ENCODE measurements around the gene OR13H1.

The OR13H1 gene

DNA sequence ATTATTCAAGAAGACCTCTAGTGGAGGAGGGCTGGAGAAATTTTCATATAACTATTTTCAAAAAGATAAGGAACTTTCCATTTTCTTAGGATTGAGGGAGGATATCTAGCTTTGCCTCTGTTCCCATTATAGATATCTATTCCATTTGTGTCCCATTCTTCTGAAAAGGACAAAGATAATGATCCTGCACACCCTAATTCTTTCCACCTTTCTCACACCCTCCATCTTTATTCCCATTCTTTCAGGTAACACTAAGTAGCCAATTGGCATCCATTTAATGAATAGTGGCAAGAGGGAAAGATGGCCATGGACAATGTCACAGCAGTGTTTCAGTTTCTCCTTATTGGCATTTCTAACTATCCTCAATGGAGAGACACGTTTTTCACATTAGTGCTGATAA is at the start of gene OR13H1:
TSS of gene OR13H1 (plus strand) at position 301 of the 400 bp plus-strand sequence. CDS start at position 301, 0 bp downstream.
- TF ChIP-seq GATA2 (IDR thresholded peaks at IDR 0.05; ENCODE audit: low read depth, low read length) (no peak), GATA3 (IDR thresholded peaks at IDR 0.05; ENCODE audit: low read depth, low read length) (no peak)

DNA sequence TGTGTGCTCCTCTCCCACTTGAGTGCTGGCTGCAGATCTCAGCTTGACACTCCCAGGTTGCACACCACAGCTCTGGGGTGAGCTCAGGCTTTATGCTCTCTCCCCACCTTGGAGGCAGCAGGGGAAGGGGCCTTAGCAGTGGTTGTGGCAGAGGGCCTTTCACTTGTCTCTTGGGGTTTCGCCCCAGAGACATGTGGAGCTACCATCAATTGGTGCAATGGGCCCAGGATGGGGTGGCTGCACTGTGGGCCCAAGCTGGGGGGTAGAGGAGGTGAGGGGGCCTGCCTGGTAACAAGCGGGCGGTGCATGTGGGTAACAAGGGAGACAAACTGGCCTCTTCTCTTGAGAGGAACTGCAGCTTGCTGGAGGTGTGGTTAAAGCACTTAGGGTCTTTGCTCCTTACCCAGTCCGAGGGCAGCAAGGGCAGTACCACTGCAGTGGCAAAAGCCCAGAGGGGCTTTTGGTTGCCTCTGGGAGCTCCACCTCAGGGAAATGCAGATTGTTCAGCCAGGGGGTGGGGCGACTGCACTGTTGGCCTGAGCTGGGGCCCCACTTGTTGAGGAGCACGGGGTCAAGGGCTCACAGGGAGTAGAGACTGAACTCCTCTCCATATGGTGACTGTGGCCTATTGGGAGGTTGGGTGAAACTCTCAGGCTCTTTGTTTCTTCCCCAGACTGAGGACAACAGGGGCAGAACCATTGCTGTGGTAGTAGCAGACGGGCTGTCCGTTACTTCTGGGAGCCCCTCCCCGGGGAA is 30.5 kb upstream of the OR13H1 start:
- TF ChIP-seq GATA3 (IDR thresholded peaks at IDR 0.05; ENCODE audit: low read depth, low read length) (no peak), GATA2 (IDR thresholded peaks at IDR 0.05; ENCODE audit: low read depth, low read length) (no peak)

DNA sequence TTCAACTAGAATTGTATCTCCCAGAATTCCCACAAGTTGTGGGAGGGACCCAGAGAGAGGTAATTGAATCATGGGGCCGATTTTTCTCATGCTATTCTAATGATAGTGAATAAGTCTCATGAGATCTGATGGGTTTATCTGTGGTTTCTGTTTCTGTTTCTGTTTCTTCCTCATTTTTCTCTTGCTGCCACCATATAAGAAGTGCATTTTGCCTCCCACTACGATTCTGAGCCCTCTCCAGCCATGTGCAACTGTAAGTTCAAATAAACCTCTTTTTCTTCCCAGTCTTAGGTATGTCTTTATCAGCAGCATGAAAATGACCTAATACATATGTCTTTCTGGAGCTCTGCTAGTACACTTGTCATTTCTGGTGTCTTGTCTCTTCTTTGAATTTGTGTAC is 22.1 kb upstream of the OR13H1 start:
- TF ChIP-seq GATA2 (IDR thresholded peaks at IDR 0.05; ENCODE audit: low read depth, low read length) (no peak), GATA3 (IDR thresholded peaks at IDR 0.05; ENCODE audit: low read depth, low read length) (no peak)

DNA sequence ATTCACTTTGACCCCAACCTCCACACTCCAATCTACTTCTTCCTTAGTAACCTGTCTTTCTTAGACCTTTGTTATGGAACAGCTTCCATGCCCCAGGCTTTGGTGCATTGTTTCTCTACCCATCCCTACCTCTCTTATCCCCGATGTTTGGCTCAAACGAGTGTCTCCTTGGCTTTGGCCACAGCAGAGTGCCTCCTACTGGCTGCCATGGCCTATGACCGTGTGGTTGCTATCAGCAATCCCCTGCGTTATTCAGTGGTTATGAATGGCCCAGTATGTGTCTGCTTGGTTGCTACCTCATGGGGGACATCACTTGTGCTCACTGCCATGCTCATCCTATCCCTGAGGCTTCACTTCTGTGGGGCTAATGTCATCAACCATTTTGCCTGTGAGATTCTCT is 344 bp downstream of the OR13H1 start:
- TF ChIP-seq GATA2 (IDR thresholded peaks at IDR 0.05; ENCODE audit: low read depth, low read length) (no peak), GATA3 (IDR thresholded peaks at IDR 0.05; ENCODE audit: low read depth, low read length) (no peak)

GRCh38 chrX:131549011-131549410 is 5.1 kb downstream of the OR13H1 start:
- no peak for TF ChIP-seq GATA2 (IDR thresholded peaks at IDR 0.05; ENCODE audit: low read depth, low read length)
- TF ChIP-seq GATA3 (IDR thresholded peaks at IDR 0.05; ENCODE audit: low read depth, low read length) = no peak

- TF ChIP-seq GATA3 (IDR thresholded peaks at IDR 0.05; ENCODE audit: low read depth, low read length) = no peak
- TF ChIP-seq GATA2 (IDR thresholded peaks at IDR 0.05; ENCODE audit: low read depth, low read length) = no peak
Observed at GRCh38 chrX:131558562-131558961, 14.7 kb downstream of the OR13H1 start.

DNA sequence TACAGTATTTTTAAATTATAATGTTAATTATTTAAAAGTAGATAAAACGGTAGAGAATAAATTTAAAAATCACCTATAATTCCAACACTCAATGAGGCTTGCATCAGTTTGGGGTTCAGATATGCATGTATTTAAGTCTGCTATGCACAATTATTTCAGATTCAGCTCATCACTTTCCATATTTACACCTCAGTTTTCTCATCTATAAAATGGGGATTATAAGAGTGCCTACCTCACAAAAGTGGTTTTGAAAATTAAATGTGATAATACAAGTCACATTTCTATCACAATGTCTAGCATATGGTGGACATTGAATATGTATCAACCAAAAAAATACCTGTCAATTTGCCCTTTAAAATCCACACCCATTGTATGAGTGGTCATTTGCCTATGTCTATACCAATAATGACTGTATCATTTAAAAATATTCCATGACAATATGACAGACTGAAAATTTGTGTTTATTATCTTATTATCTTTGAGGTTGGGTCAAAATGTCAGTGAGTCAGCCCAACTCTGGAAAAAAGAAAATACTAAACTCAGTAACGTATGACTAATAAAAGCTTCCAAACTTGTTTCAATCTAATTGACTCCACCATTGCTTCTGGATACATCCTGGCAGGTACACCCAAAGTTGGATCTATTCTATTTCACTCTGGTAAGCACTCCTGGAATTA is 20.8 kb downstream of the OR13H1 start:
- TF ChIP-seq GATA2 (IDR thresholded peaks at IDR 0.05; ENCODE audit: low read depth, low read length) (no peak), GATA3 (IDR thresholded peaks at IDR 0.05; ENCODE audit: low read depth, low read length) (no peak)

- TF ChIP-seq GATA2 (IDR thresholded peaks at IDR 0.05; ENCODE audit: low read depth, low read length) (no peak), GATA3 (IDR thresholded peaks at IDR 0.05; ENCODE audit: low read depth, low read length) (no peak)
Observed at GRCh38 chrX:131565909-131566308, 22.0 kb downstream of the OR13H1 start.

- TF ChIP-seq GATA2 (IDR thresholded peaks at IDR 0.05; ENCODE audit: low read depth, low read length) = no peak
- TF ChIP-seq GATA3 (IDR thresholded peaks at IDR 0.05; ENCODE audit: low read depth, low read length) = no peak
Observed at GRCh38 chrX:131571348-131571747, 27.5 kb downstream of the OR13H1 start.

DNA sequence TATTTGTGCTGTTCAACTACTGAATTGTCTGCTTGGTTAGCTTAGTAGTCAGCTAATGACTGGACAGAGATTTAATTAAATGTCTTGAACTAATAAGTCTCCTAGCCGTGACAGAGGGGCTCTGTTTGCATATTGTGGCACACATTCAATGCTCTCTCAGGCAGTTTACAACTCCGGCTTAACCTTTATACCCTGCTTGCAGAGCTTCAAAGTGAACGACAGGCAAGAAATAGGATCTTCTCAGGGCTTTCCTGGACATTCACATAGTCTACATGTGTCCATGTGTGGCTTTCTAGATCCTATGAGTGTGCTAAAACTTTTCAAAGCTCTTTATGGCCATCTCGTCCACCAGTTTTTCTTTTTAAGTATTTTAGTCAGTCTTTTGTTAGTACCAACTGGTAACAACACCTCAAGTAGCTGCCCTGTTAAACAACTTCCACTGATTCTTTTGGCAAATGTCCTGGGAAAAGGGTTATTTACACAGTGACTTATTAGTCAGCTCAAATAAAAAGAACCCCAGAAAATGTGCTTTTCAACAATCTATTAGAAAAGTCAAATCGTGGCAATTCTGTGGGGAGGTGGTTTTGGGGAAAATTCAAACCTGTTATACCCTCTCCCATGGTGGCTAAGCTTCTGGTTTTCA is 28.6 kb downstream of the OR13H1 start:
- no peak for TF ChIP-seq GATA3 (IDR thresholded peaks at IDR 0.05; ENCODE audit: low read depth, low read length)
- TF ChIP-seq GATA2 (IDR thresholded peaks at IDR 0.05; ENCODE audit: low read depth, low read length) = no peak

- TF ChIP-seq GATA2 (IDR thresholded peaks at IDR 0.05; ENCODE audit: low read depth, low read length) = no peak
- TF ChIP-seq GATA3 (IDR thresholded peaks at IDR 0.05; ENCODE audit: low read depth, low read length) = no peak
Observed at GRCh38 chrX:131577413-131577812, 33.5 kb downstream of the OR13H1 start.

DNA sequence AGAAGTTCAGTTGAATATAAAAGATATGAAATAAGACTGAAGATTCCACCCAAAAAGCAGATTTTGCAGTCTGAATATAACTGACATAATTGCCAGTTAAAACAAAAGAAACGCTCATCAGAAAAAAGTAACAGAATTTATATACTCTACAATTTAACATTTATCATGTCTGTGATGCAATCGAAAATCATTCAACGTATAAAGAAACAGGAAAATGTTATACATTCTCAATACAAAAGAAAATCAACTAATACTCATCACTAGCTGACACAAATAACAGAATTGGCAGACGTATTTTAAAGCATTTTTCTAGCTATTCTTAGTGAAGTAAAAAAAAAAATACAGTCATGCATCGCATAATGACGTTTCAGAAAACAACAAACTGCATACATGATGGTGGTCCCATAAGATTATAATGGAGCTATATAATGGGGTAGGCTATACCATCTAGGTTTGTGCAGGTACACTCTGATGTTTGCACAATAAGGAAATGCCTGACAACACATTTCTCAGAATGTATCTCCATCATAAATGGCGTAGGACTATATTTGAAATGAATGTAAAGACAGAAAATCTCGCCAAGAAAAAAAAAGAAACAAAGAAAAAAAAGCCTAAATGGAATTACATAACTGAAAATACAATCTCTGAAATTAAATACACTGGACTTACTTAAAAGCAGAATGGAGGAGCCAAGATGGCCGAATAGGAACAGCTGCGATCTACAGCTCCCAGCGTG is 34.3 kb downstream of the OR13H1 start:
- TF ChIP-seq GATA3 (IDR thresholded peaks at IDR 0.05; ENCODE audit: low read depth, low read length) (no peak), GATA2 (IDR thresholded peaks at IDR 0.05; ENCODE audit: low read depth, low read length) (no peak)

DNA sequence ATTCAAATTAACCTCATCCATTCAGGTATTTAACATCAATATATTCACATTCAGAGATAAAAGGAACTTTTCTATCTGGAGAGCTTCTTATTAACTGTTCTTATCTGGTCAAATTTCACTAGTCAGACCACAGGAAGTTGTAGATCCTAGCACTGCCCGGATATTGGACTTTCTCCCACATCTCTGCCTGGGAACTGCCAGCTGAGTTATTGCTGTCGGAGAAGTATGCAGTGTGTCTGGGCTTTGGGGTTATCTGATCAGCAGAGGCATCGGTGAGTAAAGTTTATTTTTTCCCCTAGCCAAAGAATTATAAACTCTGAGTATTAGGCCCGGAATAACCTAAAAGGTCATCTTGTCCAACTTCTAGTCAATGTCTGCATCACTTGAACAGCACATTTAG is 45.1 kb downstream of the OR13H1 start:
- TF ChIP-seq GATA2 (IDR thresholded peaks at IDR 0.05; ENCODE audit: low read depth, low read length) (no peak), GATA3 (IDR thresholded peaks at IDR 0.05; ENCODE audit: low read depth, low read length) (no peak)
